H1 (cell line): ENCODE measurements around the gene HS6ST2. TPM values are rescaled to one million over a fixed set of nuclear protein-coding genes. Genes with fewer than 3 reads are reported as not detected.

ENCODE experiments used
- CTCF ChIA-PET: fragments of 300-600 bp; sonication (Branson Sonifier 250); formaldehyde crosslinking; loops from one replicate; lab custom pipeline; 2021; ENCODE audit not compliant: partially characterized antibody; lab: Charles Lee
- POLR2A ChIA-PET: fragments of 300-600 bp; sonication (Branson Sonifier 250); formaldehyde crosslinking; loops from one replicate; lab custom pipeline; 2021; ENCODE audit warnings: inconsistent platforms; ENCODE audit not compliant: partially characterized antibody; lab: Charles Lee
- DNase-seq, 2 experiments: peaks; one replicate each; pipeline versions ENCODE4 v3.0.0 to v3.0.0-alpha.2; 2010 to 2022; ENCODE audit warnings: low spot score in 2 of 2, low read depth in 1 of 2, mixed read lengths in 1 of 2
- FAIRE-seq: peaks from 2 replicates; lab custom pipeline; 2011; peaks lifted over from hg19 to GRCh38; lab: Jason Lieb, UNC
- H2AFZ ChIP-seq: 2 replicates; pipeline ENCODE4 v1.8.1; 2012; ENCODE audit warnings: low read length, inconsistent platforms
- H2AK5ac ChIP-seq: 2 replicates; pipeline ENCODE4 v1.6.1; 2013; ENCODE audit warnings: low read depth, low read length
- H2BK120ac ChIP-seq: replicated peaks from 2 replicates; pipeline ENCODE3; 2013; ENCODE audit warnings: low read depth, low read length, inconsistent platforms
- H2BK12ac ChIP-seq: 2 replicates; pipeline ENCODE4 v1.6.1; 2013; ENCODE audit warnings: low read depth, low read length
- H2BK15ac ChIP-seq: 2 replicates; pipeline ENCODE4 v1.6.1; 2013; ENCODE audit warnings: low read length
- H2BK20ac ChIP-seq: 2 replicates; pipeline ENCODE4 v1.6.1; 2013; ENCODE audit warnings: low read length
- H2BK5ac ChIP-seq: 2 replicates; pipeline ENCODE4 v1.6.1; 2013; ENCODE audit warnings: low read depth, low read length
- H3K14ac ChIP-seq: 2 replicates; pipeline ENCODE4 v1.6.1; 2013; ENCODE audit warnings: inconsistent platforms; ENCODE audit not compliant: insufficient read length
- H3K18ac ChIP-seq: 2 replicates; pipeline ENCODE4 v1.6.1; 2013; ENCODE audit warnings: low read length; ENCODE audit errors: extremely low read depth
- H3K23ac ChIP-seq: 2 replicates; pipeline ENCODE4 v1.6.1; 2013; ENCODE audit warnings: inconsistent platforms; ENCODE audit not compliant: insufficient read length
- H3K23me2 ChIP-seq: 2 replicates; pipeline ENCODE4 v1.6.1; 2013; ENCODE audit warnings: low read depth, low read length
- H3K27ac ChIP-seq: 2 replicates; pipeline ENCODE4 v1.6.1; 2011; ENCODE audit warnings: low read depth, low read length, inconsistent platforms
- H3K27me3 ChIP-seq, 4 experiments: replicated peaks in 1 of 4; 1 replicate in 1 of 4; 2 replicates in 3 of 4; pipeline versions ENCODE4 v1.6.1 to v1.8.1; 2011 to 2013; ENCODE audit warnings: low read length in 3 of 4, mild to moderate bottlenecking in 3 of 4, inconsistent platforms in 2 of 4, mixed read lengths in 2 of 4, moderate library complexity in 1 of 4; ENCODE audit not compliant: control insufficient read depth in 3 of 4, insufficient read depth in 3 of 4; ENCODE audit errors: extremely low read depth in 1 of 4
- H3K36me3 ChIP-seq, 4 experiments: 2 replicates each; pipeline versions ENCODE4 v1.6.1 to v1.8.1; 2011 to 2013; ENCODE audit warnings: mild to moderate bottlenecking in 4 of 4, low read length in 3 of 4, moderate library complexity in 2 of 4, control low read depth in 1 of 4, inconsistent platforms in 1 of 4; ENCODE audit not compliant: insufficient read depth in 4 of 4, control insufficient read depth in 2 of 4
- H3K4ac ChIP-seq: replicated peaks from 2 replicates; pipeline ENCODE3; 2013; ENCODE audit warnings: low read length, low read depth, mixed read lengths, inconsistent platforms; ENCODE audit not compliant: insufficient read length
- H3K4me1 ChIP-seq, 4 experiments: replicated peaks in 1 of 4; 1 replicate in 1 of 4; 2 replicates in 3 of 4; pipeline versions ENCODE4 v1.6.1 to v1.8.1; 2011 to 2013; ENCODE audit warnings: low read length in 3 of 4, inconsistent platforms in 2 of 4, mixed read lengths in 1 of 4; ENCODE audit not compliant: insufficient read depth in 4 of 4, control insufficient read depth in 3 of 4
- H3K4me2 ChIP-seq, 2 experiments: 2 replicates each; pipeline versions ENCODE4 v1.6.1 to v1.8.1; 2011 to 2013; ENCODE audit warnings: low read depth in 2 of 2, low read length in 2 of 2, control low read depth in 1 of 2, inconsistent platforms in 1 of 2, mild to moderate bottlenecking in 1 of 2; ENCODE audit not compliant: insufficient read depth in 1 of 2
- H3K4me3 ChIP-seq, 4 experiments: fragments of 200-600, 300-600 bp in 1 of 4; sonication (generic), shearing (Covaris generic), sonication (Bioruptor Twin) in 1 of 4; 2 replicates each; pipeline versions ENCODE4 v1.5.1 to v1.8.1; 2011 to 2016; ENCODE audit warnings: low read length in 4 of 4, low read depth in 3 of 4, control low read depth in 2 of 4, inconsistent platforms in 2 of 4, mild to moderate bottlenecking in 2 of 4, mixed read lengths in 1 of 4, moderate library complexity in 1 of 4; ENCODE audit not compliant: insufficient read depth in 2 of 4; ENCODE audit errors: extremely low read depth in 1 of 4
- H3K56ac ChIP-seq: replicated peaks from 2 replicates; pipeline ENCODE3; 2013; ENCODE audit warnings: low read depth, mild to moderate bottlenecking, mixed read lengths, low read length, inconsistent platforms; ENCODE audit not compliant: insufficient read length
- H3K79me1 ChIP-seq: 2 replicates; pipeline ENCODE4 v1.6.1; 2013; ENCODE audit warnings: low read depth, low read length, control low read depth
- H3K79me2 ChIP-seq, 2 experiments: 2 replicates each; pipeline versions ENCODE4 v1.6.1 to v1.8.1; 2012 to 2013; ENCODE audit warnings: low read length in 2 of 2, mild to moderate bottlenecking in 2 of 2, inconsistent platforms in 1 of 2; ENCODE audit not compliant: insufficient read depth in 2 of 2, control insufficient read depth in 1 of 2
- H3K9ac ChIP-seq, 4 experiments: replicated peaks in 1 of 4; 1 replicate in 1 of 4; 2 replicates in 3 of 4; pipeline versions ENCODE4 v1.6.1 to v1.8.1; 2011 to 2013; ENCODE audit warnings: low read depth in 3 of 4, low read length in 3 of 4, control low read depth in 2 of 4, mild to moderate bottlenecking in 2 of 4, moderate library complexity in 2 of 4, inconsistent platforms in 1 of 4; ENCODE audit errors: extremely low read depth in 1 of 4
- H3K9me3 ChIP-seq, 2 experiments: 2 replicates each; pipeline versions ENCODE4 v1.6.1 to v1.8.1; 2012 to 2013; ENCODE audit warnings: mild to moderate bottlenecking in 2 of 2, moderate library complexity in 2 of 2, control low read depth in 1 of 2, inconsistent platforms in 1 of 2, low read depth in 1 of 2, low read length in 1 of 2, mixed read lengths in 1 of 2; ENCODE audit not compliant: insufficient read depth in 2 of 2
- H4K20me1 ChIP-seq, 2 experiments: replicated peaks in 1 of 2; 2 replicates each; pipeline versions ENCODE3 to v1.8.1; 2011 to 2013; ENCODE audit warnings: inconsistent platforms in 2 of 2, low read length in 2 of 2, mild to moderate bottlenecking in 1 of 2; ENCODE audit not compliant: insufficient read depth in 2 of 2, control insufficient read depth in 1 of 2
- H4K5ac ChIP-seq: 2 replicates; pipeline ENCODE4 v1.6.1; 2013; ENCODE audit warnings: low read length, low read depth, mixed read lengths, inconsistent platforms; ENCODE audit not compliant: insufficient read length
- H4K8ac ChIP-seq: 2 replicates; pipeline ENCODE4 v1.8.0; 2013; ENCODE audit warnings: mild to moderate bottlenecking, moderate library complexity, low read length, inconsistent platforms; ENCODE audit not compliant: insufficient read depth; ENCODE audit errors: extremely low read depth
- H4K91ac ChIP-seq: replicated peaks from 2 replicates; pipeline ENCODE3; 2013; ENCODE audit warnings: low read length, mixed read lengths, inconsistent platforms; ENCODE audit not compliant: insufficient read length
- CHD2 ChIP-seq: IDR thresholded peaks from 2 replicates; pipeline ENCODE4 v1.6.1; 2012; ENCODE audit warnings: low read length, improper control_type of control experiment
- JUN ChIP-seq: IDR thresholded peaks from 2 replicates; pipeline ENCODE4 v1.6.1; 2011; ENCODE audit warnings: low read depth, mild to moderate bottlenecking, improper control_type of control experiment, low read length
- TEAD4 ChIP-seq: IDR thresholded peaks from 2 replicates; pipeline ENCODE4 v1.6.1; 2012; ENCODE audit warnings: low read depth, low read length, inconsistent platforms, mixed read lengths
- USF2 ChIP-seq: IDR thresholded peaks from 2 replicates; pipeline ENCODE4 v1.6.1; 2011; ENCODE audit warnings: low read length, improper control_type of control experiment
- WGBS, 2 experiments: shearing (Covaris generic) in 1 of 2; methylation state at CpG; one replicate each; pipeline versions ENCODE4 v1.1.6 to v1.1.7; 2013 to 2015; ENCODE audit warnings: low lambda C conversion rate in 2 of 2, mixed read lengths in 2 of 2, inconsistent platforms in 1 of 2, low coverage in 1 of 2, missing lambda C conversion rate in 1 of 2; ENCODE audit not compliant: insufficient replicate concordance in 2 of 2, insufficient coverage in 1 of 2, insufficient read length in 1 of 2; ENCODE audit errors: extremely low coverage in 1 of 2, missing lambda C conversion rate in 1 of 2; 5-methylcytosine and 5-hydroxymethylcytosine counted together
- polyA plus RNA-seq, 7 experiments: library from polyadenylated mRNA; depleted of rRNA in 3 of 7; stranded (reverse) in 5 of 7; unstranded in 2 of 7; fragments of >200 nt in 5 of 7; fragments of 200-250 nt in 2 of 7; gene quantifications; 1 replicate in 5 of 7; 2 replicates in 1 of 7; 4 replicates in 1 of 7; pipeline versions ENCODE4 v1.2.1 to v1.2.3, GENCODE V29; 2011 to 2013; ENCODE audit warnings: missing spikeins in 2 of 7, mixed read lengths in 2 of 7
- total RNA-seq: library from RNA; stranded (reverse); fragmentation: NEBNext Ultra II Directional; extraction: Animal tissue kit (Norgen Biotek cat#: 25700); gene quantifications from 2 replicates; pipeline ENCODE4 v1.2.1, GENCODE V29; 2021

HS6ST2 gene
- total and polyA plus RNA-seq, 2 of the 8 experiments (the other 6 are each of a cell fraction or from before 2014, with no cell fraction given): 3.9 TPM

DNA sequence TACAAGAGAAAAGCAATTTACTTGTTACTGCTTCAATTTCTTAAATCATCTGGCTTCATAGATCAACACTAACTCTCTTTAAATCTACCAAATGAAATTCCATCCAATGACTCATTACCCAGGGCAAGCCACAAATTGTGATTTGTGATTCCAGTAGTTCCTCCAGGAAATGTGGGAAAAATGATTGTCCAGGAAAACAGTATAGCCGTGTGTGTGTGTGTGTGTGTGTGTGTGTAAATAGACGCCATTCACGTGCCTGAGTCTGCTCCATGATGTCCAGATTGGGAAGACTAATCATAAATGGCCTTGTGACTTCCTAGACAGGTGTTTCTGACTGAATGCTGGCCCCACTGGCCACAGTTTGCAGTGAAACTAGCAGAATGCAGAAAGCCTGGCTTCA lies 121.3 kb downstream of the HS6ST2 start:
- H3K27me3 ChIP-seq: no peaks in the 10 kb centered on the region
- H3K4me3 ChIP-seq: no peak overlapping the region
- H3K4me1 ChIP-seq: no peaks in the 10 kb centered on the region; a peak in 2 of 7 replicates
- H2AK5ac ChIP-seq: no peak overlapping the region
- H4K5ac ChIP-seq: no peak overlapping the region
- no peak for DNase-seq
- no peak overlapping the region for H2BK120ac ChIP-seq
- no peak overlapping the region for H2BK12ac ChIP-seq
- H3K27ac ChIP-seq: no peak overlapping the region
- CTCF ChIA-PET: no interaction called here
- no peaks in the 10 kb centered on the region for H3K23me2 ChIP-seq
- H4K8ac ChIP-seq: no peak overlapping the region
- H3K36me3 ChIP-seq: no peaks in the 10 kb centered on the region
- H3K9ac ChIP-seq: no peak overlapping the region
- H2AFZ ChIP-seq: no peak overlapping the region
- POLR2A ChIA-PET: no interaction called here
- H3K4ac ChIP-seq: no peak overlapping the region
- no peak overlapping the region for H3K4me2 ChIP-seq
- no peak overlapping the region for H3K14ac ChIP-seq
- H2BK5ac ChIP-seq: no peak overlapping the region
- no peaks in the 10 kb centered on the region for H3K79me2 ChIP-seq
- no peak overlapping the region for H4K91ac ChIP-seq
- no peaks in the 10 kb centered on the region for H4K20me1 ChIP-seq
- H2BK20ac ChIP-seq: no peak overlapping the region
- H3K9me3 ChIP-seq: no peaks in the 10 kb centered on the region
- WGBS, 2 experiments: 96% methylated on average over 3 of the region's 3 CpGs; no CpG with 5 or more reads in 1 of the 2 experiments
- H3K18ac ChIP-seq: no peak overlapping the region
- no peak overlapping the region for H3K56ac ChIP-seq
- no peaks in the 10 kb centered on the region for H3K79me1 ChIP-seq
- no peak overlapping the region for H2BK15ac ChIP-seq
- no peak overlapping the region for H3K23ac ChIP-seq
- peak; percentile 55 for FAIRE-seq
- no peak for TF ChIP-seq CHD2
- no peak for TF ChIP-seq TEAD4
- no peak for TF ChIP-seq USF2
- TF ChIP-seq JUN: no peak
